Activated T-cell treated with anti-CD3 and anti-CD28 coated beads for 48 hours (primary cell): ENCODE measurements around the gene ZNF584.
"Not testable (repeated sequence)": the region's sequence is repeated elsewhere in the genome, so short reads cannot be mapped to it uniquely, and the experiment has no call there.

Experiments
- DNase-seq: peaks from one replicate; pipeline ENCODE4 v3.0.0-alpha.2; 2020; ENCODE audit warnings: low read depth

The ZNF584 gene

GRCh38 chr19:58403920-58404478 lies 4.5 kb upstream of the ZNF584 start:
- not testable (repeated sequence) for DNase-seq

- DNase-seq: no peak
Observed at GRCh38 chr19:58406818-58407657, 1.4 kb upstream of the ZNF584 start.

GRCh38 chr19:58407658-58408151 lies 744 bp upstream of the ZNF584 start:
- DNase-seq: no peak

- DNase-seq: no peak
Observed at GRCh38 chr19:58409010-58409790, 751 bp downstream of the ZNF584 start.

GRCh38 chr19:58416604-58417003 lies 8.2 kb downstream of the ZNF584 start:
- DNase-seq: no peak

GRCh38 chr19:58417071-58417470 lies 8.6 kb downstream of the ZNF584 start:
- DNase-seq: no peak

- DNase-seq: no peak
Observed at GRCh38 chr19:58428617-58429016, 20.2 kb downstream of the ZNF584 start.

- DNase-seq: no peak
Observed at GRCh38 chr19:58429745-58430144, 21.3 kb downstream of the ZNF584 start.

GRCh38 chr19:58434217-58434616 lies 25.8 kb downstream of the ZNF584 start:
- no peak for DNase-seq

- DNase-seq: peak; percentile 87
Observed at GRCh38 chr19:58439576-58440554, 31.4 kb downstream of the ZNF584 start, which contains the start of gene ZNF132. Gene ZNF132, minus strand, starts transcription at chr19:58440153. Its CDS starts 332 bp downstream, at chr19:58439821.

GRCh38 chr19:58440556-58440955 lies 32.1 kb downstream of the ZNF584 start:
- DNase-seq: no peak

- not testable (repeated sequence) for DNase-seq
Observed at GRCh38 chr19:58442986-58443385, 34.5 kb downstream of the ZNF584 start.

- DNase-seq: not testable (repeated sequence)
Observed at GRCh38 chr19:58448860-58449259, 40.4 kb downstream of the ZNF584 start.

GRCh38 chr19:58449980-58450379 lies 41.5 kb downstream of the ZNF584 start:
- DNase-seq: not testable (repeated sequence)

GRCh38 chr19:58450856-58451357 lies 42.5 kb downstream of the ZNF584 start:
- DNase-seq: no peak

- peak; percentile 94 for DNase-seq
Observed at GRCh38 chr19:58451358-58452101, 43.1 kb downstream of the ZNF584 start, which contains the start of gene ZNF324B. Gene ZNF324B, plus strand, starts transcription at chr19:58451622. Its CDS starts 2,080 bp downstream, at chr19:58453702.

GRCh38 chr19:58453743-58454142 lies 45.3 kb downstream of the ZNF584 start:
- DNase-seq: no peak

GRCh38 chr19:58455306-58455705 lies 46.9 kb downstream of the ZNF584 start:
- DNase-seq: no peak

- DNase-seq: no peak
Observed at GRCh38 chr19:58456111-58456510, 47.7 kb downstream of the ZNF584 start.

- no peak for DNase-seq
Observed at GRCh38 chr19:58460039-58460438, 51.6 kb downstream of the ZNF584 start.
